Breast epithelium (tissue), 4 donors: ENCODE data around the gene KRTAP5-7. TPM values are rescaled to one million over a fixed set of nuclear protein-coding genes. Genes with fewer than 3 reads are reported as not detected.
A peak's percentile ranks its signal among the peaks of the same experiment; 100 is the strongest.
"Not testable (repeated sequence)": the region's sequence is repeated elsewhere in the genome, so short reads cannot be mapped to it uniquely, and the experiment has no call there.

Source experiments
- DNase-seq, 2 donors: peaks; one replicate each; pipeline ENCODE4 v3.0.0-alpha.2; 2019; ENCODE audit warnings: low spot score in 2 of 2
- H3K27ac ChIP-seq, 2 donors: fragments of 200-600 bp; sonication (generic) in 1 of 2; one replicate each; pipeline ENCODE4 v1.5.1; 2016 to 2019; ENCODE audit warnings: mild to moderate bottlenecking in 1 of 2
- H3K27me3 ChIP-seq, 2 donors: fragments of 200-600 bp; sonication (generic) in 1 of 2; one replicate each; pipeline versions ENCODE4 v1.5.1 to v1.6.0; 2017 to 2019; ENCODE audit warnings: control low read depth in 1 of 2, mild to moderate bottlenecking in 1 of 2
- H3K36me3 ChIP-seq: fragments of 200-600 bp; one replicate; pipeline ENCODE4 v1.5.1; 2019
- H3K4me1 ChIP-seq, 2 donors: fragments of 200-600 bp; sonication (generic); one replicate each; pipeline ENCODE4 v1.5.1; 2016 to 2019; ENCODE audit warnings: control low read depth in 1 of 2
- H3K4me3 ChIP-seq, 3 donors: fragments of 200-600 bp; sonication (generic); 1 replicate in 2 of 3; 2 replicates in 1 of 3; pipeline ENCODE4 v1.5.1; 2016 to 2019; ENCODE audit warnings: mild to moderate bottlenecking in 3 of 3, moderate library complexity in 2 of 3
- H3K9me3 ChIP-seq, 2 donors: fragments of 200-600 bp; sonication (generic) in 1 of 2; one replicate each; pipeline ENCODE4 v1.5.1; 2016 to 2019; ENCODE audit warnings: control low read depth in 1 of 2
- CTCF ChIP-seq, 3 donors: fragments of 450-650 bp; IDR thresholded peaks; one replicate each; pipeline ENCODE4 v1.5.1; 2016 to 2017; ENCODE audit warnings: antibody characterized with exemption in 3 of 3, mild to moderate bottlenecking in 3 of 3, moderate library complexity in 3 of 3
- POLR2A ChIP-seq: fragments of 450-650 bp; IDR thresholded peaks from one replicate; pipeline ENCODE4 v1.6.1; 2016; ENCODE audit warnings: antibody characterized with exemption, mild to moderate bottlenecking, moderate library complexity
- POLR2AphosphoS5 ChIP-seq, 3 donors: sonication (generic); formaldehyde crosslinking; IDR thresholded peaks; one replicate each; pipeline ENCODE4 v1.6.1; 2017; ENCODE audit warnings: antibody characterized with exemption in 3 of 3
- intact Hi-C: fragments of 100-400 bp; cut with DNase I; formaldehyde crosslinking; loops from one replicate; pipeline ENCODE4 v1.15.1; 2023; ENCODE audit warnings: low total_unique reads
- total RNA-seq, 3 donors: library from RNA; depleted of rRNA; stranded (reverse); fragments of >200 nt; gene quantifications; one replicate each; pipeline ENCODE4 v1.1.0, GENCODE V29; 2016

KRTAP5-7 gene
- under 1 TPM in 1 of 3 donors, not detected in 2; 0.16 TPM for total RNA-seq

- H3K4me3 ChIP-seq, H3K27me3 ChIP-seq, intact Hi-C loops, H3K36me3 ChIP-seq, H3K27ac ChIP-seq, H3K4me1 ChIP-seq: not testable (repeated sequence)
- peaks cover 7 to 13% of the 10 kb centered on the region in 2 donors for H3K9me3 ChIP-seq
- peak in 1 of 2 donors; percentile 3 for DNase-seq
These were observed at the start of gene KRTAP5-7 for GRCh38 chr11:71526796-71527575. KRTAP5-7 (plus strand) TSS chr11:71527267; CDS start chr11:71527301, 34 bp downstream.

GRCh38 chr11:71477641-71478527, 49.2 kb upstream of the KRTAP5-7 start:
- H3K36me3 ChIP-seq, result peaks cover 30% of the 10 kb centered on the region
- TF ChIP-seq POLR2A, result no peak
- TF ChIP-seq POLR2AphosphoS5 (IDR thresholded peaks at IDR 0.05), result no peak
- no peak for TF ChIP-seq CTCF (IDR thresholded peaks at IDR 0.05)

GRCh38 chr11:71478528-71478840, 48.6 kb upstream of the KRTAP5-7 start:
- TF ChIP-seq POLR2A (no peak), CTCF (IDR thresholded peaks at IDR 0.05) (no peak), POLR2AphosphoS5 (IDR thresholded peaks at IDR 0.05) (no peak)
- Histone ChIP-seq H3K4me3 (no peak overlapping the region), H3K27me3 (no peaks in the 10 kb centered on the region), H3K4me1 (no peaks in the 10 kb centered on the region), H3K9me3 (no peaks in the 10 kb centered on the region), H3K36me3 (peaks cover 30% of the 10 kb centered on the region), H3K27ac (no peak overlapping the region)
- intact Hi-C loops, result no loop called here
- DNase-seq, result no peak

More at GRCh38 chr11:71477641-71478527, 49.2 kb upstream of the KRTAP5-7 start:
- Histone ChIP-seq H3K27ac (no peak overlapping the region), H3K4me3 (no peak overlapping the region), H3K9me3 (no peaks in the 10 kb centered on the region), H3K27me3 (no peaks in the 10 kb centered on the region), H3K4me1 (no peaks in the 10 kb centered on the region)
- intact Hi-C loops, result no loop called here
- DNase-seq, result no peak

GRCh38 chr11:71481101-71481960, 45.7 kb upstream of the KRTAP5-7 start:
- TF ChIP-seq CTCF (IDR thresholded peaks at IDR 0.05), result no peak
- TF ChIP-seq POLR2A, result no peak
- TF ChIP-seq POLR2AphosphoS5 (IDR thresholded peaks at IDR 0.05), result no peak
- H3K36me3 ChIP-seq, result peaks cover 21% of the 10 kb centered on the region
- H3K9me3 ChIP-seq, result no peaks in the 10 kb centered on the region
- no peaks in the 10 kb centered on the region for H3K4me1 ChIP-seq
- no peaks in the 10 kb centered on the region for H3K27me3 ChIP-seq
- intact Hi-C loops, result no loop called here
- DNase-seq, result no peak
- no peak overlapping the region for H3K27ac ChIP-seq
- H3K4me3 ChIP-seq, result no peak overlapping the region

GRCh38 chr11:71482216-71482615, 44.9 kb upstream of the KRTAP5-7 start:
- intact Hi-C loops, result no loop called here
- Histone ChIP-seq H3K36me3 (peaks cover 17% of the 10 kb centered on the region), H3K4me3 (no peak overlapping the region), H3K27ac (no peak overlapping the region), H3K27me3 (no peaks in the 10 kb centered on the region), H3K4me1 (no peaks in the 10 kb centered on the region), H3K9me3 (no peaks in the 10 kb centered on the region)
- no peak for TF ChIP-seq POLR2AphosphoS5 (IDR thresholded peaks at IDR 0.05)
- no peak for TF ChIP-seq POLR2A
- no peak for TF ChIP-seq CTCF (IDR thresholded peaks at IDR 0.05)
- no peak for DNase-seq
